Activated CD8-positive, alpha-beta memory T cell treated with anti-CD3 and anti-CD28 coated beads for 24 hours (primary cell): ENCODE results near the gene KLHL4.
"Not testable (repeated sequence)": the region's sequence is repeated elsewhere in the genome, so short reads cannot be mapped to it uniquely, and the experiment has no call there.

Source experiments
- DNase-seq: peaks from one replicate; pipeline ENCODE4 v3.0.0-alpha.2; 2020

The KLHL4 gene

GRCh38 chrX:87663421-87663820 lies 145.8 kb downstream of the KLHL4 start:
- DNase-seq, result no peak

DNA sequence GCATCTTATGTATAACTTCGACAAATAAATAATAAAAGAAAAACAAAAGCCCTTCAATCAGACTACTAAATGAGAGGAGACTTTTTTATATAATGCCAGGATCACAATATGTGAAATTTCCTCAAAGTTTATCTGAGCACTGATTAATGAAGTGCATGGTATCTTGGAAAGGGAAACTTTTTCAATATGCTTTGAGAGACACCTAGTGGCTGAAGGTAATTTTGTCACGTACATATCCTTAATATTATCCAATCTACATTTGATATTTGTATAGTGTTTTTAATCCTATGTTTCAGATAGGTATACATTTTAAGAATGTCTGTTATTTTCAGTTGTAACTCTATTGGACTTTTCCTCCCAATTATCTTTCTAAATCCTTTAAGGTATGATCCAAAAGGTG lies 146.8 kb downstream of the KLHL4 start:
- DNase-seq, result no peak

DNA sequence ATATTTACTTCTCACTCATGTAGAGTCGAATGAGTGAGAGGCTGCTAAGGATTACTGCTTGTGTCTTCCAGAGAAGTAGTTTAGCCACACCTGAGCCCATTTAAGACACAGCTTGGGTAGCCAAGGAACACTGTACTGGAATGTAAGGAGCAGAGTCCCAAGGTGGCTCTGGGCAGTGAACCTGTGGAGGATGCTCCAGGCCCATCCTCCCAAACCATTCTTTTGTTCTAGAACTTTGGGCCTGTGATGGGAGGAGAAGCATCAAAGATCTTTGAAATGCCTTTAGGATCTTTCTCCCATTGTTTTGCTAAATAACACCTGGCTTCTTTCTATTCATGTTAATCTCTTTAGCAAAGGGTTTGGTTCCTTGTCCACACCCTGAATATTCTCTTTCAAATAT lies 162.2 kb downstream of the KLHL4 start:
- DNase-seq, result no peak

DNA sequence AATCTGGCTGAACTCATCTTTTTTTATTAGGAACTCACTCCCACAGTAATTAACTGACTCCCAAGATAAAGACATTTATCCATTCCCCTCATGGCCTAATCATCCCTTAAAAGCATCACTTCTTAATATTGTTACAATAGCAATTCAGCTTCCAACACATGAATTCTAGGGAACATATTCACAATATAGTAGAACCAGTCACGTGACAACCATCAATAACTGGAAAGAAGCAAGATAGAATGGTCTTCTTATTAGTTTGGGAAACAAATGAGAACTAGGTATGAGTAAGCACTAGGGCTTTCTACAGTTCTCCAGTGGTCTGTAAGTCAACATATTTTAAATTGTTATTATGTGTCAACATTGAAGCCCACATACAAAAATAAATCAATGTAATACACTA lies 170.1 kb downstream of the KLHL4 start:
- no peak for DNase-seq

DNA sequence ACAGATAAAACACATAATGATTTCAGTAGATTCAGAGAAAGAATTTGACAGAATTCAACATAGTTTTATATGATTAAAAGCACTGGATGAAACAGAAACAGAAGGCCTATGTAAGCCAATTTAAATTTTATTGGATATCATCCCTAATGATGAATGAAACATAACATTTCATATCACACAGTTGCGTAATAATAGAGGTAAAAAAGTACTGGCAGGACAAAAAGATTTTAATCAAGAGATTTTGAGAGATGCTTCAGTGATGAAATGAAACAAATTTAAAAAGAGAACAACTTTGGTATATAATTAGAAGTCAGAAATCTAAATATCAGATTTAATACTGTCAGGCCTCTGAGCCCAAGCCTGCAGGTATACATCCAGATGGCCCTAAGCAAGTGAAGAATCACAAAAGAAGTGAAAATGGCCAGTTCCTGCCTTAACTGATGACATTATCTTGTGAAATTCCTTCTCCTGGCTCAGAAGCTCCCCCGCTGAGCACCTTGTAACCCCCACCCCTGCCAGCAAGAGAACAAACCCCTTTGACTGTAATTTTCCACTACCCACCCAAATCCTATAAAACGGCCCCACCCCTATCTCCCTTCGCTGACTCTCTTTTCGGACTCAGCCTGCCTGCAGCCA lies 170.6 kb downstream of the KLHL4 start:
- not testable (repeated sequence) for DNase-seq

DNA sequence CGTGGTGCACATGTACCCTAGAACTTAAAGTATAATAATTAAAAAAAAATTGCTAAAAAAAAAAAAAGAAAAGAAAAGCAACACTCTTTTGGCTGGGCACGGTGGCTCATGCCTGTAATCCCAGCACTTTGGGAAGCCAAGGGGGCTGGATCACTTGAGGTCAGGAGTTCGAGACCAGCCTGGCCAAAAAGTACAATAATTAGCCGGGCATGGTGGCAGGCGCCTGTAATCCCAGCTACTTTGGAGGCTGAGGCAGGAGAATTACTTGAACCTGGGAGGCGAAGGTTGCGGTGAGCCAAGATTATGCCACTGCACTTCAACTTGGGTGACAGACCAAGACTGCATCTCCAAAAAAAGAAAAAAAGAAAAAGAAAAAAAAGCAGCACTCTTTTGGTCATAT lies 171.6 kb downstream of the KLHL4 start:
- DNase-seq, result not testable (repeated sequence)

- no peak for DNase-seq
Measured at GRCh38 chrX:87693204-87693603, 175.6 kb downstream of the KLHL4 start.

GRCh38 chrX:87697409-87697808 lies 179.8 kb downstream of the KLHL4 start:
- DNase-seq, result no peak

- DNase-seq, result no peak
Measured at GRCh38 chrX:87702795-87703194, 185.2 kb downstream of the KLHL4 start.

- not testable (repeated sequence) for DNase-seq
Measured at GRCh38 chrX:87703469-87703868, 185.9 kb downstream of the KLHL4 start.

DNA sequence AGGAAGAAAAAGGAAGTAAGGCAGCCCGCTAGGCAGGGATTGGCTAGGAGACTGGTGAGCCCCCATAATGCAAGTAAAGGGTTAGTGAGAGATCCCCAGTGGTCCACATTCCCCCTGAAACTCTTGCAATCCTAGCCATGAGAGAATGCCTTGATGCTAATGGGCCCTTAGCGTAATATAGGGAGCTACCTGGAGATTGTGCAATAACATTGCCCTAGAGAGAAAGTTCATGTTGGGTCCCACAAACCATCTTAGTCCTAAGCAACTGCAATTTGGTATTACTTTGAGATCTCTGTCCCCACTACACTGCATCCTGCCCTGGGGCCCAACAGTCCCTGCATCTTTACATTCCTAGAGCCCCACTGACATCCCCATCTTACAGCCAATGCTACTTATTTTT lies 188.5 kb downstream of the KLHL4 start:
- DNase-seq, result no peak

DNA sequence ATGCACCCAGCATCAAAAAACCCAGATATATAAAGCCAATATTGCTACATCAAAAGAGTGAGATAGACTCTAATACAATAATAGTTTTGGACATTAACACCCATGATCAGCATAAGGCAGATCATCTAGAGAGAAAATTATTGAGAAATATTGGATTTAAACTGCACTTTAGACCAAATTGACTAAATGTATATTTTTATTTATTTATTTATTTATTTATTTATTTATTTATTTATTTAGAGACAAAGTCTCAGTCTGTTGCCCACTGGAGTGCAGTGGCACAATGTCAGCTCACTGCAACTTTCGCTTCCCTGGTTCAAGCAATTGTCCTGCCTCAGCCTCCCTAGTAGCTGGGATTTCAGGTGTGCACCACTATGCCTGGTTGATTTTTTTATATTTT lies 193.0 kb downstream of the KLHL4 start:
- DNase-seq, result no peak
